Activated T-helper 17 cell treated with anti-CD3 and anti-CD28 coated beads, Interleukin-2, amount 50 U/mL, for 72 hours (primary cell): ENCODE data around the gene S1PR5. TPM values are rescaled to one million over a fixed set of nuclear protein-coding genes. Genes with fewer than 3 reads are reported as not detected.

ENCODE experiments used
- ATAC-seq: fragments of 150-1000 bp; cut with Tn5 transposase; replicated peaks from 2 replicates; pipeline ENCODE4 v1.10.0; 2021; ENCODE audit warnings: mild to moderate bottlenecking, moderate library complexity
- H3K27ac Mint-ChIP-seq: one replicate; pipeline ENCODE4 v1.8.0; 2022; ENCODE audit warnings: mixed read lengths
- H3K27me3 Mint-ChIP-seq: one replicate; pipeline ENCODE4 v1.8.0; 2022; ENCODE audit warnings: mixed read lengths
- H3K36me3 Mint-ChIP-seq: one replicate; pipeline ENCODE4 v1.8.0; 2022; ENCODE audit warnings: low read depth, mild to moderate bottlenecking, mixed read lengths
- H3K4me1 Mint-ChIP-seq: one replicate; pipeline ENCODE4 v1.8.0; 2022; ENCODE audit warnings: mixed read lengths
- H3K4me3 Mint-ChIP-seq: one replicate; pipeline ENCODE4 v1.8.0; 2022; ENCODE audit warnings: mild to moderate bottlenecking, mixed read lengths
- H3K9me3 Mint-ChIP-seq: one replicate; pipeline ENCODE4 v1.8.0; 2022; ENCODE audit warnings: mixed read lengths
- total RNA-seq, 2 donors: library from RNA; stranded (reverse); gene quantifications; one replicate each; pipeline ENCODE4 v1.2.3, GENCODE V29; 2022

S1PR5 gene
- total RNA-seq, 2 donors from 2014 or later = 0.11 TPM; not detected in 1

GRCh38 chr19:10514211-10515145 lies 2.8 kb downstream of the S1PR5 start:
- ATAC-seq = no peak
- no peak overlapping the region for H3K4me3 Mint-ChIP-seq
- no peak overlapping the region for H3K27ac Mint-ChIP-seq
- no peaks in the 10 kb centered on the region for H3K36me3 Mint-ChIP-seq
- no peaks in the 10 kb centered on the region for H3K9me3 Mint-ChIP-seq
- H3K4me1 Mint-ChIP-seq = peaks cover 10% of the 10 kb centered on the region
- peaks cover 44% of the 10 kb centered on the region for H3K27me3 Mint-ChIP-seq

GRCh38 chr19:10513223-10513622 lies 4.0 kb downstream of the S1PR5 start:
- no peak for ATAC-seq
- Mint-ChIP-seq H3K36me3 (peaks cover 6% of the 10 kb centered on the region), H3K9me3 (no peaks in the 10 kb centered on the region), H3K4me1 (peaks cover 10% of the 10 kb centered on the region), H3K4me3 (no peak overlapping the region), H3K27me3 (peaks cover 33% of the 10 kb centered on the region), H3K27ac (no peak overlapping the region)

- Mint-ChIP-seq H3K4me1 (peaks cover 10% of the 10 kb centered on the region), H3K27me3 (peaks cover 17% of the 10 kb centered on the region), H3K4me3 (no peak overlapping the region), H3K36me3 (peaks cover 6% of the 10 kb centered on the region), H3K27ac (no peak overlapping the region), H3K9me3 (no peaks in the 10 kb centered on the region)
- no peak for ATAC-seq
Observed at GRCh38 chr19:10510301-10510802, 6.9 kb downstream of the S1PR5 start.

- peaks cover 6% of the 10 kb centered on the region for H3K36me3 Mint-ChIP-seq
- ATAC-seq = peak; percentile 94
- peak overlapping the region; percentile 37 for H3K4me3 Mint-ChIP-seq
- peak overlapping the region; percentile 94 for H3K27ac Mint-ChIP-seq
- H3K4me1 Mint-ChIP-seq = peaks cover 10% of the 10 kb centered on the region
- no peaks in the 10 kb centered on the region for H3K9me3 Mint-ChIP-seq
- peaks cover 9% of the 10 kb centered on the region for H3K27me3 Mint-ChIP-seq
Observed at GRCh38 chr19:10508707-10509106, 8.5 kb downstream of the S1PR5 start.

- H3K4me3 Mint-ChIP-seq = no peak overlapping the region
- peaks cover 10% of the 10 kb centered on the region for H3K4me1 Mint-ChIP-seq
- H3K27me3 Mint-ChIP-seq = peaks cover 2% of the 10 kb centered on the region
- no peaks in the 10 kb centered on the region for H3K9me3 Mint-ChIP-seq
- no peak overlapping the region for H3K27ac Mint-ChIP-seq
- ATAC-seq = no peak
- peaks cover 6% of the 10 kb centered on the region for H3K36me3 Mint-ChIP-seq
Observed at GRCh38 chr19:10508036-10508435, 9.2 kb downstream of the S1PR5 start.

- Mint-ChIP-seq H3K27ac (no peak overlapping the region), H3K27me3 (no peaks in the 10 kb centered on the region), H3K4me3 (no peak overlapping the region), H3K36me3 (peaks cover 17% of the 10 kb centered on the region), H3K9me3 (no peaks in the 10 kb centered on the region), H3K4me1 (peaks cover 10% of the 10 kb centered on the region)
- ATAC-seq = peak; percentile 29
Observed at GRCh38 chr19:10505583-10506229, 11.5 kb downstream of the S1PR5 start.

GRCh38 chr19:10503002-10503789 lies 14.1 kb downstream of the S1PR5 start, which contains the start of gene KEAP1:
KEAP1 (minus strand) TSS chr19:10503356; CDS start chr19:10500033, 3,323 bp downstream.
- Mint-ChIP-seq H3K27ac (peak within 1 kb of the TSS; percentile 93), H3K9me3 (no peaks in the 10 kb centered on the region), H3K27me3 (no peaks in the 10 kb centered on the region), H3K4me3 (peak within 1 kb of the TSS; percentile 85), H3K36me3 (peaks cover 36% of the 10 kb centered on the region), H3K4me1 (peaks cover 10% of the 10 kb centered on the region)
- peak; percentile 23 for ATAC-seq

- Mint-ChIP-seq H3K4me3 (peak overlapping the region; percentile 85), H3K4me1 (peaks cover 10% of the 10 kb centered on the region), H3K27ac (peak overlapping the region; percentile 92), H3K27me3 (no peaks in the 10 kb centered on the region), H3K36me3 (peaks cover 41% of the 10 kb centered on the region), H3K9me3 (no peaks in the 10 kb centered on the region)
- ATAC-seq = peak; percentile 93
Observed at GRCh38 chr19:10502524-10503001, 14.7 kb downstream of the S1PR5 start.

- Mint-ChIP-seq H3K36me3 (peaks cover 46% of the 10 kb centered on the region), H3K4me3 (peak overlapping the region; percentile 85), H3K9me3 (no peaks in the 10 kb centered on the region), H3K27me3 (no peaks in the 10 kb centered on the region), H3K4me1 (peaks cover 10% of the 10 kb centered on the region), H3K27ac (peak overlapping the region; percentile 92)
- ATAC-seq = peak; percentile 60
Observed at GRCh38 chr19:10501971-10502523, 15.2 kb downstream of the S1PR5 start.

- no peaks in the 10 kb centered on the region for H3K27me3 Mint-ChIP-seq
- peaks cover 6% of the 10 kb centered on the region for H3K4me1 Mint-ChIP-seq
- peak overlapping the region; percentile 85 for H3K4me3 Mint-ChIP-seq
- ATAC-seq = no peak
- no peaks in the 10 kb centered on the region for H3K9me3 Mint-ChIP-seq
- H3K27ac Mint-ChIP-seq = peak overlapping the region; percentile 63
- peaks cover 63% of the 10 kb centered on the region for H3K36me3 Mint-ChIP-seq
Observed at GRCh38 chr19:10500247-10500592, 17.0 kb downstream of the S1PR5 start.

- no peaks in the 10 kb centered on the region for H3K9me3 Mint-ChIP-seq
- peak overlapping the region; percentile 85 for H3K4me3 Mint-ChIP-seq
- no peak for ATAC-seq
- no peak overlapping the region for H3K27ac Mint-ChIP-seq
- no peaks in the 10 kb centered on the region for H3K27me3 Mint-ChIP-seq
- peaks cover 69% of the 10 kb centered on the region for H3K36me3 Mint-ChIP-seq
- H3K4me1 Mint-ChIP-seq = peaks cover 6% of the 10 kb centered on the region
Observed at GRCh38 chr19:10499550-10500246, 17.5 kb downstream of the S1PR5 start.

GRCh38 chr19:10497371-10497770 lies 19.9 kb downstream of the S1PR5 start:
- Mint-ChIP-seq H3K4me1 (peaks cover 6% of the 10 kb centered on the region), H3K27ac (no peak overlapping the region), H3K27me3 (no peaks in the 10 kb centered on the region), H3K4me3 (no peak overlapping the region), H3K36me3 (peaks cover 88% of the 10 kb centered on the region), H3K9me3 (no peaks in the 10 kb centered on the region)
- ATAC-seq = no peak

GRCh38 chr19:10491472-10492047 lies 25.7 kb downstream of the S1PR5 start:
- ATAC-seq = no peak
- no peaks in the 10 kb centered on the region for H3K9me3 Mint-ChIP-seq
- H3K4me3 Mint-ChIP-seq = no peak overlapping the region
- H3K27me3 Mint-ChIP-seq = no peaks in the 10 kb centered on the region
- peaks cover 95% of the 10 kb centered on the region for H3K36me3 Mint-ChIP-seq
- no peaks in the 10 kb centered on the region for H3K4me1 Mint-ChIP-seq
- H3K27ac Mint-ChIP-seq = no peak overlapping the region
